ENCODE measurements around the gene RNF135.

DNA sequence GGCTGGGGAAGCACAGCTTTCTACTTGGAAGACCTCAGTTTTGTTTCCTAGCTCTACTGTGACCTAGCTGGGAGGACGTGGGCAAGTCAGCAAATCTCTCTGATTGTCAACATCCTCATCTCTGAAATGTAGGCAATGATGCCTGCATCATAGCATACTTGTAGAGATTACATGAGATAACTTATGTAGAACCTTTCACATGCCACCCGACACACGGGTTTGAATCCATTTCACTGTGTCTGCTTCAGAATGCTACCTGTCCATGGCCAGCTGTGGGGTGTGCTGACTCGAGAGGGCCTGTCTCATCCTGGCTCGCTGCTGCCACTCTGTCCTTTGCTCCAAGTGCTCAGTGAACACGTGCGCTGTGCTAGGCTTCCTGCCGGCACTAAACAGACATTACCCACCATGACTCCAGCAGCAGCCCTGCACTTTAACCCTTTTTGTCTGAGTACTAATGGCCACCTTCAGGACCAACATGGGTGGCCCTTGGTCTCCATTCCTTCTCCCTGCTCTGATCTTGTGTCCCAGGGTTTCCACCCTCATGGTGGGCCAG lies 41.7 kb upstream of the RNF135 start:
- TF ChIP-seq, protein P1, sequence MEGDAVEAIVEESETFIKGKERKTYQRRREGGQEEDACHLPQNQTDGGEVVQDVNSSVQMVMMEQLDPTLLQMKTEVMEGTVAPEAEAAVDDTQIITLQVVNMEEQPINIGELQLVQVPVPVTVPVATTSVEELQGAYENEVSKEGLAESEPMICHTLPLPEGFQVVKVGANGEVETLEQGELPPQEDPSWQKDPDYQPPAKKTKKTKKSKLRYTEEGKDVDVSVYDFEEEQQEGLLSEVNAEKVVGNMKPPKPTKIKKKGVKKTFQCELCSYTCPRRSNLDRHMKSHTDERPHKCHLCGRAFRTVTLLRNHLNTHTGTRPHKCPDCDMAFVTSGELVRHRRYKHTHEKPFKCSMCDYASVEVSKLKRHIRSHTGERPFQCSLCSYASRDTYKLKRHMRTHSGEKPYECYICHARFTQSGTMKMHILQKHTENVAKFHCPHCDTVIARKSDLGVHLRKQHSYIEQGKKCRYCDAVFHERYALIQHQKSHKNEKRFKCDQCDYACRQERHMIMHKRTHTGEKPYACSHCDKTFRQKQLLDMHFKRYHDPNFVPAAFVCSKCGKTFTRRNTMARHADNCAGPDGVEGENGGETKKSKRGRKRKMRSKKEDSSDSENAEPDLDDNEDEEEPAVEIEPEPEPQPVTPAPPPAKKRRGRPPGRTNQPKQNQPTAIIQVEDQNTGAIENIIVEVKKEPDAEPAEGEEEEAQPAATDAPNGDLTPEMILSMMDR (IDR thresholded peaks at IDR 0.05; ENCODE audit: low read depth, low read length), result no peak
- TF ChIP-seq POLR2A (IDR thresholded peaks at IDR 0.05; ENCODE audit: extremely low read depth, insufficient read length), result no peak
